ENCODE data around the gene BLCAP.

DNA sequence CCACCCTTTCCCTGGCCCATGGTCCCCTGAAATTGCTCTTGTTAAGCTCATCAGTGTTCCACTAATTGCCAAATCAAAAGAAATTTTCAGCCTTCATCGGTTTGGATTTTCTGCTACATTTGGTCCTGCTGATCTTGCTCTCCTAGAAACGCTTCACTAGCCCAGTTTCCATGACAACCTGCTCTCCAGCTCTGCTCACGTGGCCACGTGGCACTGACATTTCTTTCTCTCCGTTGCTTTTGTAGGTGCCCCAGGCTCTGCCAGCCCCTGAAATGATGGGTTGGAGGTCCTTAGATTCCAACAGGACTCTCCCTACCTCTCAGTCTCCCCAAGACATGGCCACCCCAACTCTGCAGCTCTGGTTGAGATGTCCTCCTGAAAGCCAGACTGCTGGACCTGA lies 52.4 kb downstream of the BLCAP start:
- TF ChIP-seq, protein P1, sequence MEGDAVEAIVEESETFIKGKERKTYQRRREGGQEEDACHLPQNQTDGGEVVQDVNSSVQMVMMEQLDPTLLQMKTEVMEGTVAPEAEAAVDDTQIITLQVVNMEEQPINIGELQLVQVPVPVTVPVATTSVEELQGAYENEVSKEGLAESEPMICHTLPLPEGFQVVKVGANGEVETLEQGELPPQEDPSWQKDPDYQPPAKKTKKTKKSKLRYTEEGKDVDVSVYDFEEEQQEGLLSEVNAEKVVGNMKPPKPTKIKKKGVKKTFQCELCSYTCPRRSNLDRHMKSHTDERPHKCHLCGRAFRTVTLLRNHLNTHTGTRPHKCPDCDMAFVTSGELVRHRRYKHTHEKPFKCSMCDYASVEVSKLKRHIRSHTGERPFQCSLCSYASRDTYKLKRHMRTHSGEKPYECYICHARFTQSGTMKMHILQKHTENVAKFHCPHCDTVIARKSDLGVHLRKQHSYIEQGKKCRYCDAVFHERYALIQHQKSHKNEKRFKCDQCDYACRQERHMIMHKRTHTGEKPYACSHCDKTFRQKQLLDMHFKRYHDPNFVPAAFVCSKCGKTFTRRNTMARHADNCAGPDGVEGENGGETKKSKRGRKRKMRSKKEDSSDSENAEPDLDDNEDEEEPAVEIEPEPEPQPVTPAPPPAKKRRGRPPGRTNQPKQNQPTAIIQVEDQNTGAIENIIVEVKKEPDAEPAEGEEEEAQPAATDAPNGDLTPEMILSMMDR (tag by site-specific recombination; IDR thresholded peaks at IDR 0.05) = no peak
- no peak for TF ChIP-seq ZNF394 (tag by site-specific recombination; IDR thresholded peaks at IDR 0.05; ENCODE audit: borderline replicate concordance)
- TF ChIP-seq, protein P2, sequence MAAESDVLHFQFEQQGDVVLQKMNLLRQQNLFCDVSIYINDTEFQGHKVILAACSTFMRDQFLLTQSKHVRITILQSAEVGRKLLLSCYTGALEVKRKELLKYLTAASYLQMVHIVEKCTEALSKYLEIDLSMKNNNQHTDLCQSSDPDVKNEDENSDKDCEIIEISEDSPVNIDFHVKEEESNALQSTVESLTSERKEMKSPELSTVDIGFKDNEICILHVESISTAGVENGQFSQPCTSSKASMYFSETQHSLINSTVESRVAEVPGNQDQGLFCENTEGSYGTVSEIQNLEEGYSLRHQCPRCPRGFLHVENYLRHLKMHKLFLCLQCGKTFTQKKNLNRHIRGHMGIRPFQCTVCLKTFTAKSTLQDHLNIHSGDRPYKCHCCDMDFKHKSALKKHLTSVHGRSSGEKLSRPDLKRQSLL (tag by site-specific recombination; IDR thresholded peaks at IDR 0.05) = no peak
- no peak for TF ChIP-seq SETDB1 (IDR thresholded peaks at IDR 0.05; ENCODE audit: insufficient read length, low read length)
- no peak for TF ChIP-seq PRDM1 (tag by site-specific recombination; IDR thresholded peaks at IDR 0.05)
- TF ChIP-seq ZNF596 (tag by site-specific recombination; IDR thresholded peaks at IDR 0.05) = no peak
- no peak for TF ChIP-seq ZNF311 (tag by site-specific recombination; IDR thresholded peaks at IDR 0.05; ENCODE audit: borderline replicate concordance)
- TF ChIP-seq, protein P3, sequence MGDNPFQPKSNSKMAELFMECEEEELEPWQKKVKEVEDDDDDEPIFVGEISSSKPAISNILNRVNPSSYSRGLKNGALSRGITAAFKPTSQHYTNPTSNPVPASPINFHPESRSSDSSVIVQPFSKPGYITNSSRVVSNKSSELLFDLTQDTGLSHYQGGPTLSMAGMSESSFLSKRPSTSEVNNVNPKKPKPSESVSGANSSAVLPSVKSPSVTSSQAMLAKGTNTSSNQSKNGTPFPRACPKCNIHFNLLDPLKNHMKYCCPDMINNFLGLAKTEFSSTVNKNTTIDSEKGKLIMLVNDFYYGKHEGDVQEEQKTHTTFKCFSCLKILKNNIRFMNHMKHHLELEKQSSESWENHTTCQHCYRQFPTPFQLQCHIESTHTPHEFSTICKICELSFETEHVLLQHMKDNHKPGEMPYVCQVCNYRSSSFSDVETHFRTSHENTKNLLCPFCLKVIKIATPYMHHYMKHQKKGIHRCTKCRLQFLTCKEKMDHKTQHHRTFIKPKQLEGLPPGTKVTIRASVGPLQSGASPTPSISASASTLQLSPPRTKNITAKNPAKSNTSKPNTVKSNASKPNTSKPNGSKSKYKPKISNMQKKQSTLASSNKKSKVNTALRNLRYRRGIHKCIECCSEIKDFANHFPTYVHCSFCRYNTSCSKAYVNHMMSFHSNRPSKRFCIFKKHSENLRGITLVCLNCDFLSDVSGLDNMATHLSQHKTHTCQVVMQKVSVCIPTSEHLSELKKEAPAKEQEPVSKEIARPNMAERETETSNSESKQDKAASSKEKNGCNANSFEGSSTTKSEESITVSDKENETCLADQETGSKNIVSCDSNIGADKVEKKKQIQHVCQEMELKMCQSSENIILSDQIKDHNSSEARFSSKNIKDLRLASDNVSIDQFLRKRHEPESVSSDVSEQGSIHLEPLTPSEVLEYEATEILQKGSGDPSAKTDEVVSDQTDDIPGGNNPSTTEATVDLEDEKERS (tag by site-specific recombination; IDR thresholded peaks at IDR 0.05) = no peak
- TF ChIP-seq ZBTB20 (tag by site-specific recombination; IDR thresholded peaks at IDR 0.05) = no peak
- TF ChIP-seq ZNF184 (tag by site-specific recombination; IDR thresholded peaks at IDR 0.05) = no peak

Measured in HEK293 (cell line).